Type B pancreatic cell (in vitro differentiated cells): ENCODE measurements around the gene COA8. TPM values are rescaled to one million over a fixed set of nuclear protein-coding genes. Genes with fewer than 3 reads are reported as not detected.

Experiments used
- DNase-seq: peaks from one replicate; pipeline ENCODE4 v3.0.0; 2021; ENCODE audit warnings: mixed read lengths; ENCODE audit not compliant: unreplicated experiment; ENCODE audit errors: extremely low spot score
- H3K27ac Mint-ChIP-seq: 2 replicates; pipeline ENCODE4 v1.8.0; 2021; ENCODE audit warnings: mild to moderate bottlenecking, mixed read lengths
- H3K27me3 Mint-ChIP-seq: 2 replicates; pipeline ENCODE4 v1.8.0; 2021; ENCODE audit warnings: mixed read lengths
- H3K36me3 Mint-ChIP-seq: 2 replicates; pipeline ENCODE4 v1.8.0; 2021; ENCODE audit warnings: mixed read lengths
- H3K4me1 Mint-ChIP-seq: one replicate; pipeline ENCODE4 v1.8.0; 2021; ENCODE audit warnings: mixed read lengths; ENCODE audit not compliant: unreplicated experiment
- H3K4me3 Mint-ChIP-seq: 2 replicates; pipeline ENCODE4 v1.8.0; 2021; ENCODE audit warnings: mild to moderate bottlenecking, mixed read lengths
- H3K9me3 Mint-ChIP-seq: 2 replicates; pipeline ENCODE4 v1.8.0; 2021; ENCODE audit warnings: mixed read lengths
- total RNA-seq: library from RNA; stranded (reverse); gene quantifications from 2 replicates; pipeline ENCODE4 v1.2.1, GENCODE V29; 2021; ENCODE audit warnings: low replicate concordance
- TF ChIP-seq, protein P1 (sequence below): fragments of 200-600 bp; sonication (generic); conservative IDR thresholded peaks from 2 replicates; pipeline ENCODE4 v1.5.0; 2021; ENCODE audit warnings: antibody characterized with exemption, mild to moderate bottlenecking

COA8 gene
- total RNA-seq, 1 donor from 2014 or later = 42.5 TPM

DNA sequence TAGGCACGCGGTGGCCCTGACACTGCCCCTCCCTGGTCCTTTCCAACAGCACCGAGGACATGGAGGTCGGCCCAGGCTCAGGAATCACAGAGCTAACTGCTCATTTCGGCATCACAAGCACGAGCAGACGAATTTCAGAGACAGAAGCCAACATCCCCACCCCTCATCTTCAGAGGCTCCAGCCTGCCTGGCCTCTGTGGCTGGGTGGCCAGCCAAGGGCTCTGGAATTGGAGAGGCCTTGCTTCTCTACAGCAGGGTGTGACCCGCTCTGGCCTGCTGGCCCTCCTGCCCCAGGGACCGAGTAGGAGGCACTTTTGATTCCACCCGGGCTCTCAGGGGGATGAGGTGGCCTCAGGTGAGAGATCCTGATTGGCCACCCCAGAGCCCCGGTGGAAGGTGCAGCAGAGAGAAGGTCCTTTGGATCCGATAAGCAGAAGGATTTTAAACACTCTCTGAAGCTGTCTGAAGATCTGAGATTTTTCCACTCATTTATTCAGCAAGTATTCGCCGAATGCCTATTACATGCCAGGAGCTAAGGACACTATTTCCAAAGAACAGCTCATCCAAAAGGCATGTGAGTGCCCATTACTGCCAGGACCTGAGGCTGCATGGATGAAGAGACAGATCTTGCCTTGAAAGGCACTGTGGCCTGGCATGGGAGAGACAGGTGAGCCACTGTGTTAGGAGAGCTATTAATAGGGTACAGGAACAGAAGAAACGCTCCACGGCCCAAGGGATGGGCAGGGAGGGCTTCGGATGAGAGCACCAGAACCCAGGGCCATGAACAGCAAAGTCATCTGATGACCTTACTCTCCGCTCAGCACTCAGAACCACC lies 10.5 kb upstream of the COA8 start:
- Mint-ChIP-seq H3K27ac (no peak overlapping the region), H3K4me1 (peaks cover 5% of the 10 kb centered on the region), H3K36me3 (no peaks in the 10 kb centered on the region)

GRCh38 chr14:103552846-103553210 lies 9.9 kb upstream of the COA8 start:
- no peak for DNase-seq
- Mint-ChIP-seq H3K27me3 (no peaks in the 10 kb centered on the region), H3K4me1 (peaks cover 5% of the 10 kb centered on the region), H3K27ac (no peak overlapping the region), H3K9me3 (no peaks in the 10 kb centered on the region), H3K4me3 (no peak overlapping the region), H3K36me3 (no peaks in the 10 kb centered on the region)
- TF ChIP-seq, protein P1, sequence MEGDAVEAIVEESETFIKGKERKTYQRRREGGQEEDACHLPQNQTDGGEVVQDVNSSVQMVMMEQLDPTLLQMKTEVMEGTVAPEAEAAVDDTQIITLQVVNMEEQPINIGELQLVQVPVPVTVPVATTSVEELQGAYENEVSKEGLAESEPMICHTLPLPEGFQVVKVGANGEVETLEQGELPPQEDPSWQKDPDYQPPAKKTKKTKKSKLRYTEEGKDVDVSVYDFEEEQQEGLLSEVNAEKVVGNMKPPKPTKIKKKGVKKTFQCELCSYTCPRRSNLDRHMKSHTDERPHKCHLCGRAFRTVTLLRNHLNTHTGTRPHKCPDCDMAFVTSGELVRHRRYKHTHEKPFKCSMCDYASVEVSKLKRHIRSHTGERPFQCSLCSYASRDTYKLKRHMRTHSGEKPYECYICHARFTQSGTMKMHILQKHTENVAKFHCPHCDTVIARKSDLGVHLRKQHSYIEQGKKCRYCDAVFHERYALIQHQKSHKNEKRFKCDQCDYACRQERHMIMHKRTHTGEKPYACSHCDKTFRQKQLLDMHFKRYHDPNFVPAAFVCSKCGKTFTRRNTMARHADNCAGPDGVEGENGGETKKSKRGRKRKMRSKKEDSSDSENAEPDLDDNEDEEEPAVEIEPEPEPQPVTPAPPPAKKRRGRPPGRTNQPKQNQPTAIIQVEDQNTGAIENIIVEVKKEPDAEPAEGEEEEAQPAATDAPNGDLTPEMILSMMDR = no peak

More for the DNA sequence above, 10.5 kb upstream of the COA8 start:
- Mint-ChIP-seq H3K4me3 (no peak overlapping the region), H3K9me3 (no peaks in the 10 kb centered on the region), H3K27me3 (no peaks in the 10 kb centered on the region)
- DNase-seq = no peak
- TF ChIP-seq, protein P1 = no peak

- Mint-ChIP-seq H3K27ac (no peak overlapping the region), H3K36me3 (no peaks in the 10 kb centered on the region), H3K4me3 (no peak overlapping the region), H3K27me3 (no peaks in the 10 kb centered on the region), H3K9me3 (no peaks in the 10 kb centered on the region), H3K4me1 (peaks cover 13% of the 10 kb centered on the region)
- TF ChIP-seq, protein P1 = no peak
- DNase-seq = no peak
These were observed 7.0 kb upstream of the COA8 start for GRCh38 chr14:103555559-103556337.

DNA sequence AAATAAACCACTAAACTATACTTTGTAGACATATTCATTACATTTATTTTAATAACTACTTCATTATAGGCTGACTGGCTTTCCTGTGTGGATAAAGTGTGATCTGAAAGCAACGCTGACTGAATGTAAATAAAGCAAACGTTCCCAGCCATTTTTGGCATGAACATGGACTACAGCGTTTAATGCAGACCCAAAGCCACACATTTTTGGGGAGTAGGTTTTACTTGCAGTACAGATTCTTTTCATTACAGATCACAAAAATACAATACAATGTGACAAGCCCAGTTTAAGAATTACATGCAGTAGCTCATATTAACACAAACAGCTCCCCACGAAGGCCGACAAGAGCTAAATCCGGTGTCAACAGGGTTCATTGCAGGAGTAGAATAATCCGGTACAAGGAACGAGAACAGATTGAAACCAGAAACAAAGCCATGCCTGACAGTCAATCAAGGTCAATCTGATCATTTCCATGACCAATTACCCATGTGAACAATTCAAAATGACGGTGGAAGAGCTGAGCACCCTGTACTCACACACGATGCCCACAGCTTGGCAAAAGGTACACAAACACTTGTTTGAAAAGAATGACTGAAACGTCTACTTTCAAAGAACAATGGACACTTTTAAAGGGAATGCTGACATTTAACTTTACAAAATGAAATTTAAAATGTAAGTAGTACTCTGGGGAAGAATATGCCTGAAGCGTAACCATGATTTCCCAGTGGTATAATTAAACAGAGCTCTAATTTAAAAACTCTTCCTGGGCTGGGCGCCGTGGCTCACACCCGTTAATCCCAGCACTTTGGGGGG lies 5.6 kb upstream of the COA8 start:
- TF ChIP-seq, protein P1 = no peak
- no peak for DNase-seq
- Mint-ChIP-seq H3K36me3 (peaks cover 4% of the 10 kb centered on the region), H3K27ac (peak overlapping the region; percentile 34), H3K9me3 (no peaks in the 10 kb centered on the region), H3K4me3 (no peak overlapping the region), H3K27me3 (no peaks in the 10 kb centered on the region), H3K4me1 (peaks cover 25% of the 10 kb centered on the region)

GRCh38 chr14:103558071-103558882 lies 4.5 kb upstream of the COA8 start:
- TF ChIP-seq, protein P1 = no peak
- H3K36me3 Mint-ChIP-seq = peaks cover 4% of the 10 kb centered on the region
- no peak overlapping the region for H3K4me3 Mint-ChIP-seq
- peak overlapping the region; percentile 12 for H3K27ac Mint-ChIP-seq
- no peaks in the 10 kb centered on the region for H3K9me3 Mint-ChIP-seq
- H3K27me3 Mint-ChIP-seq = no peaks in the 10 kb centered on the region
- DNase-seq = no peak
- H3K4me1 Mint-ChIP-seq = peaks cover 25% of the 10 kb centered on the region
